Epithelial cell of esophagus (primary cell): ENCODE measurements around the gene HNRNPR.
"Not testable (repeated sequence)": the region's sequence is repeated elsewhere in the genome, so short reads cannot be mapped to it uniquely, and the experiment has no call there.

Source experiments
- DNase-seq: peaks from one replicate; pipeline ENCODE4 v3.0.0; 2010; ENCODE audit warnings: low read depth
- H3K4me3 ChIP-seq: 2 replicates; pipeline ENCODE4 v1.5.1; 2011; ENCODE audit warnings: mild to moderate bottlenecking, low read length, control low read depth
- TF ChIP-seq, protein P1 (sequence below): IDR thresholded peaks from 2 replicates; pipeline ENCODE4 v1.5.1; 2011; ENCODE audit warnings: low read depth, mild to moderate bottlenecking, low read length, control low read depth, inconsistent platforms; ENCODE audit not compliant: insufficient read depth; ENCODE audit errors: missing control alignments

Gene HNRNPR

DNA sequence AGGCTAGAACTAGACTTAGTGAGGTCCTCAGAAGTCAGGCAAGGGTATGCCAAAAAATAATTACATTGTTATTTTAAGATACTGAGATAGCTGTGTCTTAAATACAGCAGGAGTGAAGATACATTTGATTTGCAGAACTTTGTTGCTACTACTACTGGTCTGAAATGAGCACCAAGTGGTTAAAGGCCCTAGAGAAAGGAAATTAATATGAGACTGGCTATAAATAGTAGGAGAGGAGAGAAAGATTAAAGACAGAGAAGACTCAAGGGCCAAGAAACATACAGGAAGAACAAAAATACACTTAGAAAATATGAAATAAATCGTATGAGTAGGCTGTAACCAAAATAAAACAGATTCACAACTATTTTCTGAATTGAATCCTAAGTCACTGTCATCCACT is 21.3 kb downstream of the HNRNPR start:
- H3K4me3 ChIP-seq, result no peak overlapping the region
- TF ChIP-seq, protein P1, sequence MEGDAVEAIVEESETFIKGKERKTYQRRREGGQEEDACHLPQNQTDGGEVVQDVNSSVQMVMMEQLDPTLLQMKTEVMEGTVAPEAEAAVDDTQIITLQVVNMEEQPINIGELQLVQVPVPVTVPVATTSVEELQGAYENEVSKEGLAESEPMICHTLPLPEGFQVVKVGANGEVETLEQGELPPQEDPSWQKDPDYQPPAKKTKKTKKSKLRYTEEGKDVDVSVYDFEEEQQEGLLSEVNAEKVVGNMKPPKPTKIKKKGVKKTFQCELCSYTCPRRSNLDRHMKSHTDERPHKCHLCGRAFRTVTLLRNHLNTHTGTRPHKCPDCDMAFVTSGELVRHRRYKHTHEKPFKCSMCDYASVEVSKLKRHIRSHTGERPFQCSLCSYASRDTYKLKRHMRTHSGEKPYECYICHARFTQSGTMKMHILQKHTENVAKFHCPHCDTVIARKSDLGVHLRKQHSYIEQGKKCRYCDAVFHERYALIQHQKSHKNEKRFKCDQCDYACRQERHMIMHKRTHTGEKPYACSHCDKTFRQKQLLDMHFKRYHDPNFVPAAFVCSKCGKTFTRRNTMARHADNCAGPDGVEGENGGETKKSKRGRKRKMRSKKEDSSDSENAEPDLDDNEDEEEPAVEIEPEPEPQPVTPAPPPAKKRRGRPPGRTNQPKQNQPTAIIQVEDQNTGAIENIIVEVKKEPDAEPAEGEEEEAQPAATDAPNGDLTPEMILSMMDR, result no peak
- DNase-seq, result no peak

DNA sequence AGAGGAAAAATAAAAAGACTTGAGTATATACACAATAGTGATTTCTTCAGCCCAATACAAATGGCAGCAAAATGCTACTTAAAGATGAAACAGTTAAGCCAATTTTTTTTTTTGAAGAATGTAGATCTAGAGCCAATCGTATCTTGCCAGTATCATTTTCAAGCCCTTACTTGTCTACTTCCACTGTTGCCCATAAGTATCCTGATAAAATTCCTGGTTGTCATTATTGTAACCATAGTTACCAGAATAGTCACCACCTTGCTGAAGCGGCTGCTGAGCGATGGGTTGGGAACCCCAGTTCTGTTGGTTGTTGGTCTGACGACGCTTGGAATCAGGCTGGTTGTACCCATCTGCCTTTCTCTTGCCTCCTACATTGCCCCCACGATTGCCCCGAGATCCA is 33.8 kb downstream of the HNRNPR start:
- H3K4me3 ChIP-seq, result not testable (repeated sequence)
- DNase-seq, result peak; percentile 20

DNA sequence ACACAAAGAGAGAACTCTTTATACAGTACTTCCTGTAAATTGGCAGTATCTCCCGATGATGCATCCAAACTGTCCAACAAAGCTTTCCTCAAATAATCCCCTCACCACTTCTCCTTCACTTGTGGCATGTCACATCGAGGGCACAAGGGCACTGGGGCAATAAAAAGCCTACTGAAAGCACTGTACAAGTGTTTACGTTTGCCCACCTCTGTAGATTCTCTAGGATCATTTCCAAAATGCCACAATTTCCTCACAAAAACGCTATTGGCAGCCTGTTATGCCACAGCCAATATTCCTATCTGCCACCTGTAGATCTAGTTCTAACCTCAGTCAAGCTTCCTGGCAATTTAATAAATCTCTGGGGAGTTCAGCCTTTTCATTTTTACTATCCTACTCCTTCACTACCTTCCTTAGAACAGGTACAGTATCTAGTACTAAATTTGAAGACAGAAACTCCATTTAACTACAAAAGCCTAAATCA is 39.9 kb downstream of the HNRNPR start:
- H3K4me3 ChIP-seq, result no peak overlapping the region
- TF ChIP-seq, protein P1, result no peak
- no peak for DNase-seq

DNA sequence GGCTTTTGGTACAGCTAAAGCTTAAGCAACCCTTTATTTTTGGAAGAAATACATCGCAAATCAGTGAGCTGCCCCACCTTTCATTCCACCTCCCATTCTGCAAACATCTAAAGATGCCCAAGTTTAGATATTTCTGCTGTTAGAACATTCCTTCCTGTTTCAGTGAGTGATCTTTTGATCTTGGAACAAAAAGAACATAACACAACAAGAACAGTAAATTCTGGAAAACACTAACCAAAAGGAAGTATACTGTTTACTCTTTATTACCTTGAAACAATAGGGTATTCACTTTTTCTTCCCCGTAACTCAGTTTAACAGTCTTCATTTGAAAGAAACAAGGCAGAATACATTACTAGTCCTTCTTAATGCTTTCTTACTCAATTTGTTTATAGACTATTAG is 40.6 kb downstream of the HNRNPR start:
- no peak overlapping the region for H3K4me3 ChIP-seq
- TF ChIP-seq, protein P1, result no peak
- no peak for DNase-seq

DNA sequence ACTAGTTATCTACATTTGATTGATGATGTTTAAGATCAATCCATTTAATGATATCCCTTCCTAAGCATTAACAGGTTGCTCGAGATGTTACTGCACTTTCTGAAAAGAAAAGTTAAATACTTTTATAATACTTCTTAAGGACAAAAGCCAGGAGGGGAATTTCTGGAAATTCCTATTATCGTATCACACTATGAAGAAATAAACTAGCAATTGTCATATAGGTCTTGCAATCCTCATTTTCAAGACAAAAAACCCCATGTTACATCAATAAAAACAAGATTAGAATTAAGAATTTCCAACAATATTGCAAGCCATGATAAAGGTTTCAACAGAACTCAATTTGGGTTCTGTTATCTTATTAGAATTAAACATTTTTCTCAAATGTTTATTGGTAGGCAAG is 47.2 kb downstream of the HNRNPR start:
- TF ChIP-seq, protein P1, result no peak
- no peak overlapping the region for H3K4me3 ChIP-seq
- DNase-seq, result no peak

DNA sequence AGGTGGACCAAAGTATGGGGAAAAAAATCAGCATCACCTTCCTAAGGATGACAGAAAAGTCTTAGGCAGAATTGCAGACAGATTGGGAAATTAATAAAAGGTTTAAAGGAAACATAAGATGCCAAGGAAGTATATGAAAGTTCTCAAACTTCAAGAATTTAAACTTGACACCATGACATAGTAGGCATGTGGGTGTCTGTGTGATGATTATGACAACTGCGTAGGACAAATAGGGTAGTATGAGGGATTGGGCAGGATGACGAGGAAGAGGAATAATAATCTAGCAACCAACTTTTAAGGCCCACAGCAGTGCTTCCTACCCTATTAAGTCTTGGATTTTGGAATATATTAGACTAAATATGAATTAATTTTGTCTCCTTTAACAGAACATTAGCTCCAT is 52.4 kb downstream of the HNRNPR start:
- no peak overlapping the region for H3K4me3 ChIP-seq
- DNase-seq, result no peak

DNA sequence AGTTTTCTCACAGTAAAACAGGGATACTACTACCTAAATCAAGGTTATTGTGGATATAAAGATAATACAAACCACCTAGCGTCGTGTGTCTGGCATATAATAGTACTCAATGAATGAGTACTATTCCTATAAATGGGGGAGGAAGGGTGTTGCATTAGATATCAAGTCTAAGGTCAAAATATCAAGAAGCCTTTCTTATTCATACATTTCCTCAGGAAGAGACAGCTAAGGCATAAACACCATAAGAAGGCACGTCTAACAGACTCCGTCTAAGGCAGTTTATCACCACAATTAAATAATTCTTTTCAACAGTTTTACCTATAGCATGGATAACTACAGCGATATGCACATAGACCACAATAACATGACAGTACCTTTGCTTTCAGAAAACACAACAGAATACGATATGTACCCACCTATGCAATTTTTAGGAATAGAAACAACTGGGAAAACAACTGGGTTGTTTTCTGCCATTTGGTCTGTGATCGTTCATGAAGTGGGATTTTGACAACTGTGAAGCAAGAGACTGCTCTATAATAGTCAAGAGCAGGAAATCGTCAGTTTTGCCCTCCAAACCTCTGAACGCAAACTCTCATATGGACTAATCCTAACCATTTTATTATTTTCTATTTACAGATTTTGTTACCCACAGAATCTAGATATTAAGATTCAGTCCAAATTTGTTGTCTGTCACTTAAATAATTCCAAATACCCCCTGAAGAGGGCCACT is 53.1 kb downstream of the HNRNPR start:
- H3K4me3 ChIP-seq, result no peak overlapping the region
- no peak for DNase-seq
- TF ChIP-seq, protein P1, result no peak

More for the DNA sequence above, 52.4 kb downstream of the HNRNPR start:
- TF ChIP-seq, protein P1, result no peak
